GM12891 (cell line): ENCODE measurements around the gene JPH2.

Source experiments
- DNase-seq: peaks from one replicate; pipeline ENCODE4 v3.0.0; 2011; ENCODE audit warnings: low spot score; ENCODE audit not compliant: insufficient read length
- FAIRE-seq: peaks from 2 replicates; lab custom pipeline; 2011; peaks lifted over from hg19 to GRCh38; lab: Jason Lieb, UNC
- PAX5 ChIP-seq: IDR thresholded peaks from 2 replicates; pipeline ENCODE4 v1.6.1; 2011; ENCODE audit warnings: low read length, moderate library complexity, mild to moderate bottlenecking; ENCODE audit not compliant: insufficient read depth, severe bottlenecking
- POLR2A ChIP-seq: IDR thresholded peaks from 2 replicates; pipeline ENCODE4 v1.6.1; 2011; ENCODE audit warnings: low read depth, low read length, control low read depth
- POLR2AphosphoS5 ChIP-seq: IDR thresholded peaks from 2 replicates; pipeline ENCODE4 v1.6.1; 2011; ENCODE audit warnings: low read depth, low read length, control low read depth
- POU2F2 ChIP-seq: IDR thresholded peaks from 2 replicates; pipeline ENCODE4 v1.6.1; 2011; ENCODE audit warnings: low read depth, mild to moderate bottlenecking, control low read depth, low read length, moderate library complexity
- SPI1 ChIP-seq: IDR thresholded peaks from 2 replicates; pipeline ENCODE4 v1.6.1; 2011; ENCODE audit warnings: low read depth, low read length, control low read depth
- TAF1 ChIP-seq: IDR thresholded peaks from 2 replicates; pipeline ENCODE4 v1.6.1; 2011; ENCODE audit warnings: low read depth, low read length, control low read depth

JPH2 gene

GRCh38 chr20:44223721-44224120, 36.7 kb upstream of the JPH2 start:
- no peak for FAIRE-seq
- no peak for DNase-seq
- TF ChIP-seq POLR2AphosphoS5 (no peak), PAX5 (no peak), POU2F2 (no peak), POLR2A (no peak), TAF1 (no peak), SPI1 (no peak)

GRCh38 chr20:44222633-44223368, 35.8 kb upstream of the JPH2 start:
- DNase-seq (no peak), FAIRE-seq (no peak)
- TF ChIP-seq POU2F2, result no peak
- TF ChIP-seq PAX5, result no peak
- TF ChIP-seq SPI1, result no peak
- TF ChIP-seq TAF1, result no peak
- no peak for TF ChIP-seq POLR2A

GRCh38 chr20:44222027-44222426, 35.0 kb upstream of the JPH2 start:
- no peak for DNase-seq
- no peak for FAIRE-seq
- TF ChIP-seq POLR2AphosphoS5 (no peak), SPI1 (no peak), PAX5 (no peak), POU2F2 (no peak), TAF1 (no peak), POLR2A (no peak)

- DNase-seq (no peak), FAIRE-seq (no peak)
- TF ChIP-seq SPI1 (no peak), PAX5 (no peak), POLR2A (no peak), POU2F2 (no peak)
These were observed 34.5 kb upstream of the JPH2 start for GRCh38 chr20:44221368-44221954.

- DNase-seq, result no peak
- no peak for FAIRE-seq
- TF ChIP-seq POU2F2 (no peak), SPI1 (no peak), TAF1 (no peak), POLR2A (no peak), POLR2AphosphoS5 (no peak), PAX5 (no peak)
These were observed 32.8 kb upstream of the JPH2 start for GRCh38 chr20:44219791-44220190.

- TF ChIP-seq POLR2AphosphoS5 (no peak), TAF1 (no peak), PAX5 (no peak), SPI1 (no peak)
- DNase-seq, result no peak
- FAIRE-seq, result no peak
These were observed 32.3 kb upstream of the JPH2 start for GRCh38 chr20:44219170-44219730.

GRCh38 chr20:44218446-44218845, 31.5 kb upstream of the JPH2 start:
- FAIRE-seq, result no peak
- no peak for DNase-seq
- no peak for TF ChIP-seq PAX5
- TF ChIP-seq POLR2A, result no peak
- TF ChIP-seq SPI1, result peak; percentile 12; the same call in 1 of the 2 replicates
- no peak for TF ChIP-seq POLR2AphosphoS5
- no peak for TF ChIP-seq POU2F2

- no peak for DNase-seq
- FAIRE-seq, result peak; percentile 85
- TF ChIP-seq PAX5 (no peak), POLR2AphosphoS5 (no peak), SPI1 (no peak), POLR2A (no peak), TAF1 (no peak), POU2F2 (no peak)
These were observed 30.5 kb upstream of the JPH2 start for GRCh38 chr20:44217342-44218092.

- no peak for TF ChIP-seq POLR2AphosphoS5
- DNase-seq (peak; percentile 20), FAIRE-seq (peak; percentile 77)
These were observed 28.1 kb upstream of the JPH2 start for GRCh38 chr20:44215125-44215524.
